ENCODE results near the gene SYT13. TPM values are rescaled to one million over a fixed set of nuclear protein-coding genes. Genes with fewer than 3 reads are reported as not detected.

SYT13 gene
- total and polyA plus RNA-seq, 2 of the 4 experiments (the other 2 are of a cell fraction): not detected

DNA sequence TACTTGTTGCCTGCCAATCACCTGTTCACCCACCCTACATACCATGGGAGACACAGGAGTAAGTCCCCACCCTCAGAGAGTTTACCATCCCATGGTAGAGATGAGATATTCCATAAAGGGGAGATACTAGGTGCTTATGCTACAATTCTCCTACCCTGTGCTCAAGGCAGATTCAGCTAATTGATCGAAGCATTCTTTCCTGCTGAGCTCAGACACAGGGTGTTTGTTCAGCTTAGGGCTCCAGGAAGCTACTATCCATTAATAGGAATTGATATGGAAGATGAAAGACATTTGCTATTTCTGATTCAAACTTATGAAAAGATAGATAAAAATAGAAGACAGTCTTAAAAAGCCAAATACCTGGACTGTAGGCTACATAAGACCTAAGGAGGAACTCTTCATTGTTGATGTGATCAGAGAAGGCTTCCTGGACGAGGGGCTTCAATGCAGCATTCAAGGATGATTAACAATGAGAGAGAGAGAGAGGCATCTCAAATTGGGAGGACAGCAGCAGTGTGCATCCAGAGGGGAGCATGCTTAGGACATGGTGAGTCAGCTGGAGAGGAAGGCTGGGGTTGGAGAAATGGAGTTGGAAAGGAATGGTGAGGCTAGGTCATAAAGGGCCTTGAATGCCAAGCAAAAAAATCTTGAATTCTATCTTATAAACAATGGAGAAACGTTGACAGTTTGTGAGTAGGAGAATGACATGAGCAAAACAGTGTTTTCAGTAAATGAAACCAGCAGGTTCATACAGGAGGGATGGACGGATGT lies 15.0 kb downstream of the SYT13 start:
- Histone ChIP-seq H3K18ac (ENCODE audit: low read depth, low read length) (no peak overlapping the region), H3K4me1 (ENCODE audit: control insufficient read depth, insufficient read depth, low read length) (no peaks in the 10 kb centered on the region), H2BK15ac (ENCODE audit: low read depth, low read length) (no peak overlapping the region), H3K36me3 (ENCODE audit: control insufficient read depth, insufficient read depth, low read length) (no peaks in the 10 kb centered on the region), H2AFZ (replicated peaks; ENCODE audit: low read length, poor library complexity) (no peak overlapping the region), H4K91ac (ENCODE audit: insufficient read depth, low read depth, low read length) (no peak overlapping the region), H4K20me1 (ENCODE audit: insufficient read depth, low read length) (no peaks in the 10 kb centered on the region), H2BK20ac (ENCODE audit: low read depth, low read length) (no peak overlapping the region), H3K14ac (replicated peaks; ENCODE audit: low read depth, low read length) (no peak overlapping the region), H4K5ac (ENCODE audit: low read depth, low read length) (no peak overlapping the region), H3K4me2 (ENCODE audit: low read depth, low read length) (no peak overlapping the region), H2BK5ac (ENCODE audit: low read depth, low read length, poor library complexity, severe bottlenecking) (no peak overlapping the region), H3K9me1 (ENCODE audit: insufficient read depth, low read length) (no peaks in the 10 kb centered on the region), H3K9me3 (ENCODE audit: control insufficient read depth, insufficient read depth, low read length) (no peaks in the 10 kb centered on the region), H4K8ac (ENCODE audit: low read depth in 2 of 2, low read length in 2 of 2) (no peak overlapping the region), H3K4me3 (ENCODE audit: insufficient read depth, low read depth, low read length) (no peak overlapping the region), H2BK120ac (ENCODE audit: low read depth, low read length) (no peak overlapping the region), H2AK5ac (ENCODE audit: low read depth, low read length) (no peak overlapping the region), H3K27ac (ENCODE audit: insufficient read depth, low read length) (no peak overlapping the region), H3K27me3 (ENCODE audit: control insufficient read depth, insufficient read depth, low read length) (peaks cover 20% of the 10 kb centered on the region), H3K79me1 (ENCODE audit: low read depth in 1 of 2, low read length in 2 of 2) (no peaks in the 10 kb centered on the region), H3K23ac (ENCODE audit: low read depth, low read length) (no peak overlapping the region), H3K4ac (ENCODE audit: low read depth, low read length) (no peak overlapping the region), H2AK9ac (replicated peaks; ENCODE audit: low read depth, low read length, poor library complexity) (no peak overlapping the region), H3K9ac (ENCODE audit: low read depth, low read length) (no peak overlapping the region), H3K56ac (ENCODE audit: extremely low read depth, insufficient read depth, low read length) (no peak overlapping the region)
- no peak for DNase-seq
- TF ChIP-seq CHD1 (IDR thresholded peaks at IDR 0.05; ENCODE audit: low read depth, low read length) (no peak), FOS (IDR thresholded peaks at IDR 0.05; ENCODE audit: low read depth, low read length) (no peak), RAD21 (IDR thresholded peaks at IDR 0.05; ENCODE audit: low read length) (no peak), POLR2A (IDR thresholded peaks at IDR 0.05; ENCODE audit: low read depth, low read length) (no peak), MXI1 (IDR thresholded peaks at IDR 0.05; ENCODE audit: borderline replicate concordance, low read depth, low read length) (no peak), NFE2L2 (IDR thresholded peaks at IDR 0.05; ENCODE audit: low read depth, low read length) (no peak), RCOR1 (IDR thresholded peaks at IDR 0.05; ENCODE audit: insufficient replicate concordance, low read length) (no peak), MAZ (IDR thresholded peaks at IDR 0.05; ENCODE audit: borderline replicate concordance, low read depth, low read length) (no peak), CEBPB (IDR thresholded peaks at IDR 0.05; ENCODE audit: low read depth, low read length) (no peak), MAFK (IDR thresholded peaks at IDR 0.05; ENCODE audit: low read depth, low read length) (no peak), RFX5 (IDR thresholded peaks at IDR 0.05; ENCODE audit: low read depth, low read length) (no peak)
- TF ChIP-seq, protein P1, sequence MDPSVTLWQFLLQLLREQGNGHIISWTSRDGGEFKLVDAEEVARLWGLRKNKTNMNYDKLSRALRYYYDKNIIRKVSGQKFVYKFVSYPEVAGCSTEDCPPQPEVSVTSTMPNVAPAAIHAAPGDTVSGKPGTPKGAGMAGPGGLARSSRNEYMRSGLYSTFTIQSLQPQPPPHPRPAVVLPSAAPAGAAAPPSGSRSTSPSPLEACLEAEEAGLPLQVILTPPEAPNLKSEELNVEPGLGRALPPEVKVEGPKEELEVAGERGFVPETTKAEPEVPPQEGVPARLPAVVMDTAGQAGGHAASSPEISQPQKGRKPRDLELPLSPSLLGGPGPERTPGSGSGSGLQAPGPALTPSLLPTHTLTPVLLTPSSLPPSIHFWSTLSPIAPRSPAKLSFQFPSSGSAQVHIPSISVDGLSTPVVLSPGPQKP (IDR thresholded peaks at IDR 0.05; ENCODE audit: borderline replicate concordance, low read depth, low read length): no peak
- TF ChIP-seq, protein P2, sequence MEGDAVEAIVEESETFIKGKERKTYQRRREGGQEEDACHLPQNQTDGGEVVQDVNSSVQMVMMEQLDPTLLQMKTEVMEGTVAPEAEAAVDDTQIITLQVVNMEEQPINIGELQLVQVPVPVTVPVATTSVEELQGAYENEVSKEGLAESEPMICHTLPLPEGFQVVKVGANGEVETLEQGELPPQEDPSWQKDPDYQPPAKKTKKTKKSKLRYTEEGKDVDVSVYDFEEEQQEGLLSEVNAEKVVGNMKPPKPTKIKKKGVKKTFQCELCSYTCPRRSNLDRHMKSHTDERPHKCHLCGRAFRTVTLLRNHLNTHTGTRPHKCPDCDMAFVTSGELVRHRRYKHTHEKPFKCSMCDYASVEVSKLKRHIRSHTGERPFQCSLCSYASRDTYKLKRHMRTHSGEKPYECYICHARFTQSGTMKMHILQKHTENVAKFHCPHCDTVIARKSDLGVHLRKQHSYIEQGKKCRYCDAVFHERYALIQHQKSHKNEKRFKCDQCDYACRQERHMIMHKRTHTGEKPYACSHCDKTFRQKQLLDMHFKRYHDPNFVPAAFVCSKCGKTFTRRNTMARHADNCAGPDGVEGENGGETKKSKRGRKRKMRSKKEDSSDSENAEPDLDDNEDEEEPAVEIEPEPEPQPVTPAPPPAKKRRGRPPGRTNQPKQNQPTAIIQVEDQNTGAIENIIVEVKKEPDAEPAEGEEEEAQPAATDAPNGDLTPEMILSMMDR (conservative IDR thresholded peaks at IDR 0.05; ENCODE audit: low read depth, low read length): no peak
- TF ChIP-seq, protein P3, sequence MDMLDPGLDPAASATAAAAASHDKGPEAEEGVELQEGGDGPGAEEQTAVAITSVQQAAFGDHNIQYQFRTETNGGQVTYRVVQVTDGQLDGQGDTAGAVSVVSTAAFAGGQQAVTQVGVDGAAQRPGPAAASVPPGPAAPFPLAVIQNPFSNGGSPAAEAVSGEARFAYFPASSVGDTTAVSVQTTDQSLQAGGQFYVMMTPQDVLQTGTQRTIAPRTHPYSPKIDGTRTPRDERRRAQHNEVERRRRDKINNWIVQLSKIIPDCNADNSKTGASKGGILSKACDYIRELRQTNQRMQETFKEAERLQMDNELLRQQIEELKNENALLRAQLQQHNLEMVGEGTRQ (IDR thresholded peaks at IDR 0.05; ENCODE audit: low read depth, low read length): no peak
- no TSS peak for BruUV-seq (replicated peaks)
- intact Hi-C loops (cut with micrococcal nuclease): no loop called here
- ChIA-PET POLR2A (ENCODE audit: unreplicated experiment) (no interaction called here), CTCF (no interaction called here)
- no peak for ATAC-seq (ENCODE audit: low read depth)
- in situ Hi-C loops (cut with MboI; ENCODE audit: low sequenced_read_pairs): no loop called here
- no CpG with 5 or more reads among the region's 4 CpGs for WGBS, 2 experiments (ENCODE audit: extremely low coverage in 2 of 2, insufficient read length in 1 of 2)
- dilution Hi-C loops (cut with HindIII; ENCODE audit: low sequenced_read_pairs, unreplicated experiment): no loop called here
